GM06990 (cell line): ENCODE results near the gene CEP85.

Experiments
- DNase-seq: peaks from one replicate; pipeline ENCODE4 v3.0.0-alpha.2; 2011; ENCODE audit not compliant: insufficient read length; ENCODE audit errors: extremely low read depth
- H3K27me3 ChIP-seq: replicated peaks from 2 replicates; pipeline ENCODE4 v1.6.0; 2011; ENCODE audit warnings: low read length; ENCODE audit not compliant: control insufficient read depth, insufficient read depth
- H3K36me3 ChIP-seq: 2 replicates; pipeline ENCODE4 v1.5.1; 2011; ENCODE audit warnings: low read length; ENCODE audit not compliant: control insufficient read depth, insufficient read depth
- H3K4me3 ChIP-seq: replicated peaks from 2 replicates; pipeline ENCODE4 v1.5.1; 2011; ENCODE audit warnings: low read depth, mild to moderate bottlenecking, control low read depth, low read length
- CTCF ChIP-seq: IDR thresholded peaks from 2 replicates; pipeline ENCODE4 v1.5.1; 2011; ENCODE audit warnings: low read length, control low read depth, mild to moderate bottlenecking, inconsistent platforms; ENCODE audit not compliant: insufficient read depth, poor library complexity, severe bottlenecking

The CEP85 gene

GRCh38 chr1:26282401-26282918 lies 48.5 kb downstream of the CEP85 start:
- H3K36me3 ChIP-seq, result peaks cover 3% of the 10 kb centered on the region
- no peak for TF ChIP-seq CTCF
- no peaks in the 10 kb centered on the region for H3K27me3 ChIP-seq
- no peak for DNase-seq
- no peak overlapping the region for H3K4me3 ChIP-seq

- no peak overlapping the region for H3K4me3 ChIP-seq
- no peaks in the 10 kb centered on the region for H3K27me3 ChIP-seq
- H3K36me3 ChIP-seq, result peaks cover 2% of the 10 kb centered on the region; the same call in 1 of the 2 replicates
- no peak for TF ChIP-seq CTCF
- DNase-seq, result no peak
Measured at GRCh38 chr1:26283279-26283853, 49.4 kb downstream of the CEP85 start.

- Histone ChIP-seq H3K4me3 (no peak overlapping the region), H3K36me3 (peaks cover 2% of the 10 kb centered on the region; the same call in 1 of the 2 replicates), H3K27me3 (no peaks in the 10 kb centered on the region)
- TF ChIP-seq CTCF, result no peak
- DNase-seq, result no peak
Measured at GRCh38 chr1:26283871-26284596, 50.0 kb downstream of the CEP85 start.

- Histone ChIP-seq H3K4me3 (no peak overlapping the region), H3K27me3 (no peaks in the 10 kb centered on the region), H3K36me3 (peaks cover 2% of the 10 kb centered on the region; the same call in 1 of the 2 replicates)
- peak; percentile 76 for DNase-seq
- peak; percentile 95 for TF ChIP-seq CTCF
Measured at GRCh38 chr1:26284597-26285347, 50.8 kb downstream of the CEP85 start.

GRCh38 chr1:26285366-26286063 lies 51.5 kb downstream of the CEP85 start:
- H3K36me3 ChIP-seq, result peaks cover 2% of the 10 kb centered on the region; the same call in 1 of the 2 replicates
- TF ChIP-seq CTCF, result peak; percentile 63
- no peaks in the 10 kb centered on the region for H3K27me3 ChIP-seq
- no peak overlapping the region for H3K4me3 ChIP-seq
- peak; percentile 58 for DNase-seq
